Measurements from ENCODE around the gene LARGE1.

The LARGE1 gene

GRCh38 chr22:33874206-33874605 is 46.1 kb downstream of the LARGE1 start:
- Histone ChIP-seq H3K9me3 (ENCODE audit: insufficient read depth, low read length) (no peaks in the 10 kb centered on the region), H4K20me1 (ENCODE audit: low read depth, low read length) (no peaks in the 10 kb centered on the region), H3F3A (ENCODE audit: insufficient read depth) (no peaks in the 10 kb centered on the region), H3K4me2 (ENCODE audit: low read depth, low read length, poor library complexity, severe bottlenecking) (no peak overlapping the region), H2AFZ (ENCODE audit: low read depth, low read length, severe bottlenecking) (no peak overlapping the region), H3K79me2 (ENCODE audit: insufficient read depth, low read length) (no peaks in the 10 kb centered on the region), H3K9ac (ENCODE audit: low read length) (no peak overlapping the region), H3K4me3 (ENCODE audit: insufficient read depth, low read length, poor library complexity, severe bottlenecking) (no peak overlapping the region), H3K27ac (ENCODE audit: low read depth, low read length) (no peak overlapping the region), H3K9me2 (replicated peaks; ENCODE audit: insufficient read depth, low read length) (no peaks in the 10 kb centered on the region), H3K27me3 (ENCODE audit: low read length) (no peaks in the 10 kb centered on the region), H3K36me3 (ENCODE audit: low read length) (no peaks in the 10 kb centered on the region)
- TF ChIP-seq CTCF (IDR thresholded peaks at IDR 0.05; ENCODE audit: insufficient read depth, low read length, poor library complexity, severe bottlenecking) = no peak
- TF ChIP-seq EZH2phosphoT487 (conservative IDR thresholded peaks at IDR 0.05; ENCODE audit: low read length) = no peak

- Histone ChIP-seq H3F3A (ENCODE audit: insufficient read depth) (no peaks in the 10 kb centered on the region), H3K36me3 (ENCODE audit: low read length) (no peaks in the 10 kb centered on the region), H4K20me1 (ENCODE audit: low read depth, low read length) (no peaks in the 10 kb centered on the region), H3K79me2 (ENCODE audit: insufficient read depth, low read length) (no peaks in the 10 kb centered on the region), H2AFZ (ENCODE audit: low read depth, low read length, severe bottlenecking) (no peak overlapping the region), H3K9me2 (replicated peaks; ENCODE audit: insufficient read depth, low read length) (no peaks in the 10 kb centered on the region), H3K9me3 (ENCODE audit: insufficient read depth, low read length) (no peaks in the 10 kb centered on the region), H3K27ac (ENCODE audit: low read depth, low read length) (no peak overlapping the region), H3K4me3 (ENCODE audit: insufficient read depth, low read length, poor library complexity, severe bottlenecking) (no peak overlapping the region), H3K4me2 (ENCODE audit: low read depth, low read length, poor library complexity, severe bottlenecking) (no peak overlapping the region), H3K9ac (ENCODE audit: low read length) (no peak overlapping the region), H3K27me3 (ENCODE audit: low read length) (no peaks in the 10 kb centered on the region)
- no peak for TF ChIP-seq CTCF (IDR thresholded peaks at IDR 0.05; ENCODE audit: insufficient read depth, low read length, poor library complexity, severe bottlenecking)
- TF ChIP-seq EZH2phosphoT487 (conservative IDR thresholded peaks at IDR 0.05; ENCODE audit: low read length) = no peak
These were observed 46.6 kb downstream of the LARGE1 start for GRCh38 chr22:33873666-33874065.

GRCh38 chr22:33873186-33873585 is 47.1 kb downstream of the LARGE1 start:
- TF ChIP-seq CTCF (IDR thresholded peaks at IDR 0.05; ENCODE audit: insufficient read depth, low read length, poor library complexity, severe bottlenecking) = no peak
- TF ChIP-seq EZH2phosphoT487 (conservative IDR thresholded peaks at IDR 0.05; ENCODE audit: low read length) = no peak
- no peaks in the 10 kb centered on the region for H3K9me3 ChIP-seq (ENCODE audit: insufficient read depth, low read length)
- H4K20me1 ChIP-seq (ENCODE audit: low read depth, low read length) = no peaks in the 10 kb centered on the region
- no peaks in the 10 kb centered on the region for H3K79me2 ChIP-seq (ENCODE audit: insufficient read depth, low read length)
- no peak overlapping the region for H3K27ac ChIP-seq (ENCODE audit: low read depth, low read length)
- no peak overlapping the region for H3K4me2 ChIP-seq (ENCODE audit: low read depth, low read length, poor library complexity, severe bottlenecking)
- no peaks in the 10 kb centered on the region for H3K27me3 ChIP-seq (ENCODE audit: low read length)
- H3K36me3 ChIP-seq (ENCODE audit: low read length) = no peaks in the 10 kb centered on the region
- no peak overlapping the region for H2AFZ ChIP-seq (ENCODE audit: low read depth, low read length, severe bottlenecking)
- no peaks in the 10 kb centered on the region for H3K9me2 ChIP-seq (replicated peaks; ENCODE audit: insufficient read depth, low read length)
- no peak overlapping the region for H3K4me3 ChIP-seq (ENCODE audit: insufficient read depth, low read length, poor library complexity, severe bottlenecking)
- H3F3A ChIP-seq (ENCODE audit: insufficient read depth) = no peaks in the 10 kb centered on the region
- no peak overlapping the region for H3K9ac ChIP-seq (ENCODE audit: low read length)

All from SU-DHL-6 (cell line).